GM21723 (cell line): ENCODE data around the gene MAU2.
"Not testable (repeated sequence)": the region's sequence is repeated elsewhere in the genome, so short reads cannot be mapped to it uniquely, and the experiment has no call there.

Source experiments
- ATAC-seq: cut with Tn5 transposase; IDR thresholded peaks from one replicate; pipeline ENCODE4 v1.9.1; 2021; ENCODE audit warnings: mild to moderate bottlenecking, moderate library complexity; ENCODE audit not compliant: unreplicated experiment

Gene MAU2

GRCh38 chr19:19381007-19381926 is 60.6 kb downstream of the MAU2 start:
- ATAC-seq: no peak

DNA sequence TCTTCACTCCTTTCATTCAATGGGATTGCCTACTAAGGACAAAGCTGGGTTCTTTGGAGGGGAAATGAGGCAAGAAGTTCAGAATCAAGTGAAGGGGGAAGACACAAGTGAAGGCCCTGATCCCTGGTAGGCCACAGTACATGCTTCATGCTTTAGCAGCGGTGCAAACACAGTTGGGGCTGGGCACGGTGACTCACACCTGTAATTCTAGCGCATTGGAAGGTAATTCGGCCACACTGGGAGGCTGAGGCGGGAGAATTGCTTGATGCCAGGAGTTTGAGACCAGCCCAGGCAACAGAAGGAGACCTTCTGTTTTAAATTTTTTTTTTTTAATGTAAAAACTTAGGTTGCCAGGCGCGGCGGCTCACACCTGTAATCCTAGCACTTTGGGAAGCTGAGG is 61.5 kb downstream of the MAU2 start:
- ATAC-seq: no peak

GRCh38 chr19:19384486-19384885 is 63.9 kb downstream of the MAU2 start:
- ATAC-seq: no peak

GRCh38 chr19:19385131-19385895 is 64.7 kb downstream of the MAU2 start:
- peak; percentile 91 for ATAC-seq

DNA sequence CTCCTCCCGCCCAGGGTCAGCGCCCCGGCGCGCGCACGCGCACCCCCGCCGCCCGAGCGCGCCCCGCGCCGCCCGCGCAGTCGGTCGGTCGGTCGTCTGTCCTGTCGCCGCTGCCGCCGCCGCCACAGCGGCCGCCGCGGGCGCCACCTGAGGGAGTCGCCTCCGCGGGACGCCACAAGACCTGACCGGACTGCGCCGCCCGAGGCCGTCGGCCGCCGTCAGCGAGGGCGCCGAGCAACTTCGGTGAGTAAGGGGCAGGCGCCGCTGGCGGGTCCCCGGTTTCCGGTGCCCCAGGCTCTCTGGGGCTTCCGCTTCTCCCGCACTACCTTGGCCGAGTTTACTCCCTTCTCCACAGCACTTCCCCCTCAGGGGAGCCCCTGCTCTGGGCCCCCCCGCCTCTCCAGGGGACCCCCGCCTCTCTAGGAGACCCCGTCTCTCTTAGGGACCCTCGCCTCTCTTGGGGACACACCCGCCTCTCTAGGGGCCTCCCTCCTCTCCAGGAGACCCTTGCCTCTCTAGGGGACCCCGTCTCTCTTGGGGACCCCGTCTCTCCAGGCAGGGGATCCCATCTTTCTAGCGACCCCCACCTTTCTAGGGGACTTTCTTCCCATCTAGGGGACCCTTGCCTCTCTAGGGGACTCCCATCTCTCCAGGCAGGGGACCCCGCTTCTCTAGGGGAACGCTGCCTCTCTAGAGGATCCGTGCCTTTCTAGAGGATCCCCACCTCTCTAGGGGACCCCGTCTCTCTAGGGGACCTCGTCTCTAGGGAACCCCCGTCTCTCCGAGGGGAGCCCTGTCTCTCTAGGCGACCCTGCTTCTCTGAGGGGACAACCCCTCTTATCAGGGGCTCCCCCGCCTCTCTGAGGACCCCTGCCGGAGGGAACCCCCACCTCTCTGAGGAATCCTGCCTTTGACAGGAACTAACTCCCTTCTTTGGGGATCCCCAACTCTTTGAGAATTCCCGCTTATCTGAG is 65.6 kb downstream of the MAU2 start:
- peak; percentile 18 for ATAC-seq

- ATAC-seq: no peak
These were observed 66.5 kb downstream of the MAU2 start for GRCh38 chr19:19387108-19387507.

- ATAC-seq: no peak
These were observed 68.2 kb downstream of the MAU2 start for GRCh38 chr19:19388568-19389555.

DNA sequence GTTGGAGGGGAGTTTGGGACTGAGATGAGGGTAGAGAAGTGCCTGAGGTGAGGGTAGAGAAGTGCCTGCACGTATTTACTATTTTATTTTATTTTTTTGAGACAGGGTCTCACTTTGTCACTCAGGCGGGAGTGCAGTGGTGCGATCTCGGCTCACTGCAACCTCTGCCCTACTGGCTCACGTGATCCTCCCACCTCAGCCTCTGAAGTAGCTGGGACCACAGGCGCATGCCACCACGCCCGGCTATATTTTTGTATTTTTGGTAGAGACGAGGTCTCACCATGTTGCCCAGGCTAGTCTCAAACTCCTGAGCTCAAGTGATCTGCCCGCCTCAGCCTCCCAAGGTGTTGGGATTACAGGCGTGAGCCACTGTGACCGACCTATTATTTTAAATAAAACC is 69.1 kb downstream of the MAU2 start:
- not testable (repeated sequence) for ATAC-seq

GRCh38 chr19:19394333-19394732 is 73.7 kb downstream of the MAU2 start:
- ATAC-seq: not testable (repeated sequence)

DNA sequence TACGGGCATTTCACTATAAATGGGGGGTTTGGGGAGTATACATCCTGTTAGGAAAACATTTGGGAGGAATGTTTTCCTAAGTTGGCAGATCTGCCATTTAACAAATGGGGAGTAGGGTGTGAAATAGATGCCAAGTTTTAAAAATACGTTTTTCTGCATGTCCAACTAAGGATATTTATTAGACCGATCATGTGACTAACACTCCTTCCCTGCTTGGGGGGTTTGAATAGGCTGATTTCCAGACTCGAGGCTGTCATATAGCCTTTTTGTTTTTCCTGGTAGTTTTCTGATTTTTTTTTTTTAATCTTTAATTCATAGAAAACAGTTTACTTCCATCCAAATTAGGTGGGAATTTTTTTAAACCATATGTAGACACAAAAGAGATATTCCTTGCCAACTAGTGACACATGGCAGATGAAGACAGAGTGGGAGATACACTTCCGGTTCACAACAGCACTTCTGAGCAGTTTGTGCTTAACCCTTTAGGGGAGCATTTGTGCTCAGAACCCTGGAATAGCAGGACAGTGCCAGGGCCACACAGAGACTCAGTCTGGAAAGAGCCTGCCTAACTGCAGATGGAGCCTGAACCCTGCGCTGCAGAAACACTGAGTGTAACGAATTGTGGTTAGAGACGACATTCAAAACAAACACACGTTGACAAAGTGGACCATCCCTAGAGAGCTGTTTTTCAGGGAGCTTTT is 79.3 kb downstream of the MAU2 start:
- ATAC-seq: no peak

DNA sequence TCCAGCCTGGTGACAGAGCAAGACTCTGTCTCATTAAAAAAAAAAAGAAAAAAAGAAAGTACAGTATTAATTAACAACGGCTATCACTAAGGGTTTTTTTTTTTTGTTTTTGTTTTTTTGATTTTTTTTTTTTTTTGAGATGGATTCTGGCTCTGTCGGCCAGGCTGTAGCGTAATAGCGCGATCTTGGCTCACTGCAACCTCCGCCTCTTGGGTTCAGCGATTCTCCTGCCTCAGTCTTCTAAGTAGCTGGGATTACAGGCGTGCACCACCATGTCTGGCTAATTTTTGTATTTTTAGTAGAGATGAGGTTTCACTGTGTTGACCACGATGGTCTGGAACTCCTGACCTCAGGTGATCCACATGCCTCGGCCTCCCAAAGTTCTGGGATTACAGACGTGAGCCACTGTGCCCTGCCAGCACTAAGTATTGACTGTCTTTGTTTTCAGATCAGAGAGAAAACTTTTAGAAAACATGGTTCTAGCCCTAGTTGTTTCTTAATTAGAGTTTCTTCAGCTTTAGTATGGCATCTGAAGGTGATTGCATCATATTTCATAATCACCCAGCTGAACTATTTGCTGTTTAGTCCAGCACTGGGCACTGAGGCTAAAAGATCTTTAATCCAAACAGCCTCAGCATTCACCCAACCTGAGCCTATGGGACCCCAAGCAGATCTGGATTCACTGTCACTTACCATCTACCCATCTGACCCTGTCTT is 82.2 kb downstream of the MAU2 start:
- no peak for ATAC-seq

GRCh38 chr19:19403373-19403901 is 82.8 kb downstream of the MAU2 start:
- no peak for ATAC-seq

DNA sequence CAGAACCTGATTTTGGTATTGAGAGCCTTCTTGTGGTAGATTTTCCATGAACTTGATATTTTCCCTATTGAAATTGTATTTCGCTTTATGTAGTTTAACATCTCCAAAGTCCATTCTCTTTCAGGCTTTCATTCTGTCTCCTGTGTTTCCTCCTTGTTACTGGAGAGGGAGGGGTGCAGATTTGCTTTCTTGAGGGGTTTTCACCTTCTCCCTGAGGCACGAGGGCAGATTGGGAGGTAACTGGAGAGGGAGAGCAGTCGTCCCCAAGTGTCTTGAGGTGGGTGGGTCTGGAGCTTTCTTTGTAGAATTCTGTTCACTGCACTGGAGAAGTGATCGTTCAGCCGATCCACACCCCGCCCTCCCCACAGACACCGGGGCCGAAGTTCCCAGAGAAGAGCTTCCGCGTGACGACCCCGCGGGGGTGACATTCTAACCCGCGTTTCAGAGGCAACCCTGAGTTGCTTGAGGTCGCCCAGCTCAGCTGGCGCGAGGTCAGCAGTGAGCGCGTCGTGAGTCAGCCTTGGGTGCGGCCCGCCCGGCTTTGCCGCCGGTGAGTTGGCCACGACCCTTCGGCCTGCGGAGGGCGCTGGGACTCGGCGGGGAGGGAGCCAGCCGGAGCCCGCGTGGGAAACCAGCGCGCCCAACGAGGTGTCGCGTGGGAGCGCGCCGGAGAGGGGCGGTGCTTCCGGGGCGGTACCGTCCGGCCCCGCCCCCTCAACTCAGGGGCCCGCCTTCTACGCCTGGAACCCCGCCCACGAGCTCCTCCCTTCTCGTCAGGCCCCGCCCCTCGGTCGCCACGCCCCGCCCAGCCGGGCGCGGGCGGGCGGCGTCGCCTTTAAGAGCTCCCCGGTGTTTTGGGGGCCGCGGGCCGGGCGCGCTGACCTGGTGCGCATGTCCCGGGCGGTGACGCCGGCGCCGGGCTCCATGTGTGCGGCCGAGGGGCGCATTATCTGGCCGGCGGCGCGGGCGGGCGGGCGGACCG is 84.5 kb downstream of the MAU2 start, which contains the start of gene GATAD2A:
GATAD2A (plus strand) TSS at position 797 of the 982 bp plus-strand sequence. CDS start 59,671 bp downstream, outside the sequence.
- peak; percentile 63 for ATAC-seq

DNA sequence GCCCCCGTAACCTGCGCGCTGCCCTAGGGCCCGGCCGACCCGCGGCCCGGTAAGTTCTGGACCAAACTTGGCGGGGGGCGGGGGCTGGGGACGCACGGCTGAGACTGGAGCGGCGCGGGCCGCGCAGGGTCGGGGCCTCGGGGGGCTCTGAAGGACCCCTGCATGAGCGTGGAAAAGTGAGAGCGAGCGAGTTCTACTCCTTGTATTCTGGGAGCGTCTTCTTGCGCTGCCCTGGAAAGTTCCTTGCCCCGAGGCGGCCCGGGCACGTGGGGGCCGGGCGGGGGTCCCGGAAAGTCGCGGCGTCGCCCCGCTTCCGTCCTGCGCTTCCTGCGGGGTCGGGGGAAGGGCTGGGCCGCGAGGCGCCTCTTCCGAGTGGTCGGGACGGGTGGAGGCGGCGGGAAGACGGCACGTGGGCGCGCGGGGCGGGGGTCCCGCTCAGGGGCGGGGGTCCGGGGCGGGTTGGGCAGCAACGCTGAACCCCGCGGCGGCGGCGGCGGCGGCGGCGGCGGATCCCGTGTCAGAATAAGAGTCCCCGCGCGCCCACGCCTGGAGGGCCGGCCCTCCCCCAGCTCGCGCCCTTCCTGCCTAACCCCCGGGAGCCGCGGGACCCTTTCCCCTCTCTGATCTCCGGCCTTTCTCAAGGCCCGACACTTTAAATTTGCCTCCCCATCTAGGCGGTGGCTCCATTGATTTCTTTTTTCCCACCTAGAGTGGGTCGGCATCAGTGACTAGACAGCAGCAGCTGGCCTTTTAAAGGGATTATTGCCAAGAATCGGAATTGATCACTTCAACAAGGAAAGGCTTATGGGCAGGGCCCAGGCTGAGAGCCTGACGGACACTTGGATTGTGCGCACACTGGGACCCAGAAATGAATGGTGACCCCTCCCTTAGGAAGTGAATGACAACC is 85.6 kb downstream of the MAU2 start:
- peak; percentile 34 for ATAC-seq

- ATAC-seq: peak; percentile 43
These were observed 86.4 kb downstream of the MAU2 start for GRCh38 chr19:19406878-19407632.
